Measurements from ENCODE around the gene DUSP1. TPM values are rescaled to one million over a fixed set of nuclear protein-coding genes. Genes with fewer than 3 reads are reported as not detected.

Gene DUSP1
- total and polyA plus RNA-seq, 2 experiments from 2014 or later, result 547 to 583 TPM

GRCh38 chr5:172724242-172725183, 46.5 kb downstream of the DUSP1 start:
- WGBS (ENCODE audit: low lambda C conversion rate, missing lambda C conversion rate), result 76% methylated on average over 22 of the region's 22 CpGs
- Histone ChIP-seq H3K27ac (no peak overlapping the region), H3K9me2 (replicated peaks; ENCODE audit: insufficient read depth) (no peaks in the 10 kb centered on the region), H3K9me3 (ENCODE audit: low read depth) (no peaks in the 10 kb centered on the region), H3K4me1 (ENCODE audit: insufficient read depth) (peaks cover 4% of the 10 kb centered on the region), H3K36me3 (replicated peaks; ENCODE audit: insufficient read depth, low read depth) (no peaks in the 10 kb centered on the region), H3K4me2 (no peak overlapping the region), H3K4me3 (no peak overlapping the region), H2AFZ (no peak overlapping the region), H3K27me3 (peaks cover 3% of the 10 kb centered on the region), H3K79me2 (no peaks in the 10 kb centered on the region), H4K20me1 (ENCODE audit: insufficient read depth, poor library complexity, severe bottlenecking) (no peaks in the 10 kb centered on the region)
- no peak for DNase-seq (ENCODE audit: low spot score)
- no peak for TF ChIP-seq EZH2phosphoT487 (IDR thresholded peaks at IDR 0.05; ENCODE audit: low read depth, severe bottlenecking, unreplicated experiment)
- no peak for TF ChIP-seq EZH2 (IDR thresholded peaks at IDR 0.05; ENCODE audit: borderline replicate concordance)
- no peak for TF ChIP-seq CTCF (IDR thresholded peaks at IDR 0.05; ENCODE audit: poor library complexity)

DNA sequence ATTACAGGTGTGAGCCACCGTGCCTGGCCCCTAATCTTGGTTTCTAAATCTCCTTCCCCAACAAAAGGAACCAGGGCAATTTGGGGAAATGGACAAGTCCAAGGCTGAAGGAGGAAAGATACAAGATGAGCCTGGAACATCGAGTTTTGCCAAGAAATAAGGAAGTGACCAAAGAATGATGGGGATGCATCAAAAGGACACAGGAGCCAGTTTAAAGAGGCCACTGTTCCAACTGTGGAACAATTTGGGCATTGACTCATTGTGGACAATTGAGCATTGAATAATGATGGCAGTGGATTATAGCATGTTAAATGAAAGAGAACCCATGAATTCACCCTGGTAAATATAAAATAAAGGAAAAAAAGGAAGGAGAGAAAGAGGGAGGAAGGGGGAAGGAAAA, 47.5 kb downstream of the DUSP1 start:
- no peaks in the 10 kb centered on the region for H3K9me3 ChIP-seq (ENCODE audit: low read depth)
- H3K79me2 ChIP-seq, result no peaks in the 10 kb centered on the region
- H3K27me3 ChIP-seq, result peaks cover 3% of the 10 kb centered on the region
- TF ChIP-seq CTCF (IDR thresholded peaks at IDR 0.05; ENCODE audit: poor library complexity) (no peak), EZH2 (IDR thresholded peaks at IDR 0.05; ENCODE audit: borderline replicate concordance) (no peak), EZH2phosphoT487 (IDR thresholded peaks at IDR 0.05; ENCODE audit: low read depth, severe bottlenecking, unreplicated experiment) (no peak)
- no peak overlapping the region for H3K4me3 ChIP-seq
- no peak overlapping the region for H3K4me2 ChIP-seq
- peaks cover 4% of the 10 kb centered on the region for H3K4me1 ChIP-seq (ENCODE audit: insufficient read depth)
- DNase-seq (ENCODE audit: low spot score), result no peak
- no peaks in the 10 kb centered on the region for H3K9me2 ChIP-seq (replicated peaks; ENCODE audit: insufficient read depth)
- no peaks in the 10 kb centered on the region for H3K36me3 ChIP-seq (replicated peaks; ENCODE audit: insufficient read depth, low read depth)
- no peak overlapping the region for H2AFZ ChIP-seq
- no peak overlapping the region for H3K27ac ChIP-seq
- H4K20me1 ChIP-seq (ENCODE audit: insufficient read depth, poor library complexity, severe bottlenecking), result no peaks in the 10 kb centered on the region
- WGBS (ENCODE audit: low lambda C conversion rate, missing lambda C conversion rate), result 88% methylated on average over 2 of the region's 2 CpGs

DNA sequence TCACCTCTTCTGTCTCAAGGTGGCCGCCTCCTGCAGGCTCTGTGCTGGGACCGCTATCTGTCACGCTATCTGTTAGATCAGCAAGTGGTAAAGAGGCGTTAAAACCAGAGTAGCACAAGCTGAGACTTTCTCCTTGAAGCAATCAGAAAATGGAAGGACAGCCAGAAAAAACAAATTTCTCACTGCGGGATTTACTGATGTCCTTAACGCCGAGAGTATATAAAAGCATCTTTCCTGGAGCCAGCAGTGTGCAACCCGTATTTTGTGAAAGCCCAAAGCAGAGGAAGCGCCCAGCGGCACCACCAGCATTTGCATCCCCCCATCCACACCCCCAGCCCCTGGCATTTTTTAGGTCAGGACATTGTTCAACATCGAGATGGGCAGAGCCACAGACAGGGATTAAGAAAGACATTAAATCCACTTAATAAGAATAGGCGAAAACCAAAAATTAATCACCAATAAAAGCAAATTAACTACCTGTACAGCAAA, 48.6 kb downstream of the DUSP1 start:
- H3K27me3 ChIP-seq, result peaks cover 3% of the 10 kb centered on the region
- H3K9me3 ChIP-seq (ENCODE audit: low read depth), result no peaks in the 10 kb centered on the region
- TF ChIP-seq EZH2phosphoT487 (IDR thresholded peaks at IDR 0.05; ENCODE audit: low read depth, severe bottlenecking, unreplicated experiment) (no peak), CTCF (IDR thresholded peaks at IDR 0.05; ENCODE audit: poor library complexity) (no peak), EZH2 (IDR thresholded peaks at IDR 0.05; ENCODE audit: borderline replicate concordance) (no peak)
- H3K4me1 ChIP-seq (ENCODE audit: insufficient read depth), result peaks cover 4% of the 10 kb centered on the region
- H3K36me3 ChIP-seq (replicated peaks; ENCODE audit: insufficient read depth, low read depth), result no peaks in the 10 kb centered on the region
- no peak overlapping the region for H2AFZ ChIP-seq
- WGBS (ENCODE audit: low lambda C conversion rate, missing lambda C conversion rate), result 46% methylated on average over 12 of the region's 12 CpGs
- DNase-seq (ENCODE audit: low spot score), result no peak
- H3K4me3 ChIP-seq, result no peak overlapping the region
- no peaks in the 10 kb centered on the region for H3K79me2 ChIP-seq
- H4K20me1 ChIP-seq (ENCODE audit: insufficient read depth, poor library complexity, severe bottlenecking), result no peaks in the 10 kb centered on the region
- no peak overlapping the region for H3K27ac ChIP-seq
- no peaks in the 10 kb centered on the region for H3K9me2 ChIP-seq (replicated peaks; ENCODE audit: insufficient read depth)
- no peak overlapping the region for H3K4me2 ChIP-seq

Data from hepatocyte (in vitro differentiated cells).